Endodermal cell (in vitro differentiated cells): ENCODE measurements around the gene CD40. TPM values are rescaled to one million over a fixed set of nuclear protein-coding genes. Genes with fewer than 3 reads are reported as not detected.

Source experiments
- DNase-seq: peaks from one replicate; pipeline ENCODE4 v3.0.0-alpha.2; 2017
- H3K27ac ChIP-seq: 2 replicates; pipeline ENCODE4 v1.5.1; 2013; ENCODE audit warnings: mild to moderate bottlenecking, low read depth, low read length, moderate library complexity
- H3K27me3 ChIP-seq: 2 replicates; pipeline ENCODE4 v1.6.1; 2013; ENCODE audit warnings: mild to moderate bottlenecking, low read length, moderate library complexity; ENCODE audit not compliant: insufficient read depth, control insufficient read depth, poor library complexity, severe bottlenecking
- H3K36me3 ChIP-seq: 2 replicates; pipeline ENCODE4 v1.7.0; 2013; ENCODE audit warnings: mild to moderate bottlenecking, low read length, moderate library complexity; ENCODE audit not compliant: control insufficient read depth, insufficient read depth
- H3K4me1 ChIP-seq: one replicate; pipeline ENCODE4 v1.7.0; 2013; ENCODE audit warnings: low read length; ENCODE audit not compliant: control insufficient read depth, insufficient read depth
- H3K4me3 ChIP-seq: 2 replicates; pipeline ENCODE4 v1.5.1; 2013; ENCODE audit warnings: mild to moderate bottlenecking, low read length, moderate library complexity
- H3K9ac ChIP-seq: 2 replicates; pipeline ENCODE4 v1.6.1; 2013; ENCODE audit warnings: mild to moderate bottlenecking, low read length, moderate library complexity; ENCODE audit not compliant: poor library complexity, severe bottlenecking; ENCODE audit errors: extremely low read depth
- H3K9me3 ChIP-seq: 2 replicates; pipeline ENCODE4 v1.6.1; 2013; ENCODE audit warnings: mild to moderate bottlenecking, low read length, moderate library complexity; ENCODE audit not compliant: control insufficient read depth
- H3K27ac Mint-ChIP-seq: 2 replicates; pipeline ENCODE4 v1.8.0; 2020; ENCODE audit warnings: mixed read lengths
- H3K27me3 Mint-ChIP-seq: 2 replicates; pipeline ENCODE4 v1.8.0; 2021; ENCODE audit warnings: mild to moderate bottlenecking, mixed read lengths; ENCODE audit not compliant: insufficient read depth
- H3K36me3 Mint-ChIP-seq: 2 replicates; pipeline ENCODE4 v1.8.0; 2020; ENCODE audit warnings: low read depth, mixed read lengths
- H3K4me1 Mint-ChIP-seq: 2 replicates; pipeline ENCODE4 v1.8.0; 2020; ENCODE audit warnings: mixed read lengths
- H3K4me3 Mint-ChIP-seq: 2 replicates; pipeline ENCODE4 v1.8.0; 2020; ENCODE audit warnings: mild to moderate bottlenecking, moderate library complexity, mixed read lengths
- H3K9me3 Mint-ChIP-seq: 2 replicates; pipeline ENCODE4 v1.8.0; 2020; ENCODE audit warnings: mild to moderate bottlenecking, mixed read lengths
- CTCF ChIP-seq: fragments of 200-600 bp; sonication (generic); conservative IDR thresholded peaks from 2 replicates; pipeline ENCODE4 v1.5.0; 2021; ENCODE audit warnings: antibody characterized with exemption, mild to moderate bottlenecking
- WGBS, 2 experiments: methylation state at CpG; one replicate each; pipeline versions ENCODE4 v1.1.5 to v1.1.7; 2013; ENCODE audit warnings: missing lambda C conversion rate in 2 of 2, mixed read lengths in 1 of 2; ENCODE audit not compliant: insufficient coverage in 1 of 2, insufficient read length in 1 of 2; 5-methylcytosine and 5-hydroxymethylcytosine counted together
- total RNA-seq, 2 donors: library from RNA; stranded (reverse); fragmentation: NEBNext Ultra II Directional in 1 of 2; extraction: Animal tissue kit (Norgen Biotek cat#: 25700) in 1 of 2; gene quantifications; 2 replicates in 1 of 2; 3 replicates in 1 of 2; pipeline ENCODE4 v1.2.1, GENCODE V29; 2021

Gene CD40
- total RNA-seq, 2 donors from 2014 or later: 9.0 to 16.4 TPM

DNA sequence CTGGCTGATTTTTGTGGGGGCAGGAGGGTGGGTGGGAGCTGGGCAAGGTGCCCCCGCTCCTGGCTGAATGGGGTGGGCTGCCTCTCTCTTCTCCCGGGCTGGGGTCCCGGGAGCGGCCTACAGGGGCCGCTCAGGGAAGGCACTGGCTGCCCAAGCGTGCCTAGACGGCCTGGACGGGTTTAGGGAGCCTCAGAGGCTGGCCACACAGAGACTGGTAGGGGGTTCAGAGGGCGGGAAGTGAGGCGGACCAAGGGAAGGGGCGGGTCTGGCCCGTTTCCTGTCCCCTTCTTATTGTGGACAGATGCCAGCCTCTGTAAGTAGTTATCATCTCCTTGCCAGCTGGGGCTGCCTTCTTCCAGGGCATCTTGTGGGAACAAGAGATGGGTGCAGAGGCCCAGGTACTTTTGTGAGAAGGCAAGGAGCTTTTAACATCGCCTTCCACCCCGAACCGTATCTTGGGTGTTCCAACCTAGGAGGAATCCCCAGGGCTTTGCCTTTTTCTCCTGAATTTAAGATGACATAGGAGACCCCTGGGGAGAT is 437 bp downstream of the CD40 start:
- peak; percentile 83 for DNase-seq
- no peaks in the 10 kb centered on the region for H3K36me3 ChIP-seq
- H3K4me3 ChIP-seq: no peak overlapping the region
- no peaks in the 10 kb centered on the region for H3K4me1 ChIP-seq
- peak overlapping the region; percentile 90 for H3K27ac Mint-ChIP-seq
- H3K4me3 Mint-ChIP-seq: peak overlapping the region; percentile 76
- peaks cover 3% of the 10 kb centered on the region for H3K4me1 Mint-ChIP-seq
- peaks cover 11% of the 10 kb centered on the region for H3K27me3 ChIP-seq
- no peak overlapping the region for H3K9ac ChIP-seq
- H3K9me3 Mint-ChIP-seq: no peaks in the 10 kb centered on the region
- no peaks in the 10 kb centered on the region for H3K36me3 Mint-ChIP-seq
- 63 to 77% methylated on average over 6 to 15 of the region's 15 CpGs for WGBS, 2 experiments
- H3K27me3 Mint-ChIP-seq: peaks cover 44% of the 10 kb centered on the region
- H3K9me3 ChIP-seq: no peaks in the 10 kb centered on the region
- no peak overlapping the region for H3K27ac ChIP-seq
- TF ChIP-seq CTCF: peak; percentile 55

- no peak overlapping the region for H3K4me3 ChIP-seq
- no peaks in the 10 kb centered on the region for H3K36me3 ChIP-seq
- H3K27ac ChIP-seq: no peak overlapping the region
- H3K27me3 ChIP-seq: peaks cover 10% of the 10 kb centered on the region
- H3K27me3 Mint-ChIP-seq: peaks cover 40% of the 10 kb centered on the region
- H3K9ac ChIP-seq: no peak overlapping the region
- no peak overlapping the region for H3K27ac Mint-ChIP-seq
- WGBS, 2 experiments: 65% methylated on average over 2 of the region's 2 CpGs; no CpG with 5 or more reads in 1 of the 2 experiments
- H3K4me3 Mint-ChIP-seq: peak overlapping the region; percentile 76
- H3K9me3 Mint-ChIP-seq: no peaks in the 10 kb centered on the region
- no peak for TF ChIP-seq CTCF
- no peaks in the 10 kb centered on the region for H3K36me3 Mint-ChIP-seq
- H3K4me1 ChIP-seq: no peaks in the 10 kb centered on the region
- H3K4me1 Mint-ChIP-seq: peaks cover 2% of the 10 kb centered on the region
- no peak for DNase-seq
- no peaks in the 10 kb centered on the region for H3K9me3 ChIP-seq
Measured at GRCh38 chr20:46119028-46119546, 973 bp downstream of the CD40 start.

GRCh38 chr20:46119547-46119946 is 1.4 kb downstream of the CD40 start:
- no peaks in the 10 kb centered on the region for H3K36me3 ChIP-seq
- no peak overlapping the region for H3K9ac ChIP-seq
- H3K9me3 ChIP-seq: no peaks in the 10 kb centered on the region
- no peak overlapping the region for H3K27ac Mint-ChIP-seq
- H3K4me3 ChIP-seq: no peak overlapping the region
- peaks cover 2% of the 10 kb centered on the region for H3K4me1 Mint-ChIP-seq
- 89 to 90% methylated on average over 2 of the region's 2 CpGs for WGBS, 2 experiments
- no peaks in the 10 kb centered on the region for H3K4me1 ChIP-seq
- DNase-seq: no peak
- peaks cover 35% of the 10 kb centered on the region for H3K27me3 Mint-ChIP-seq
- peaks cover 5% of the 10 kb centered on the region for H3K27me3 ChIP-seq
- H3K27ac ChIP-seq: no peak overlapping the region
- no peak overlapping the region for H3K4me3 Mint-ChIP-seq
- H3K9me3 Mint-ChIP-seq: no peaks in the 10 kb centered on the region
- H3K36me3 Mint-ChIP-seq: no peaks in the 10 kb centered on the region
- no peak for TF ChIP-seq CTCF
